Measurements from ENCODE around the gene NFATC1.

DNA sequence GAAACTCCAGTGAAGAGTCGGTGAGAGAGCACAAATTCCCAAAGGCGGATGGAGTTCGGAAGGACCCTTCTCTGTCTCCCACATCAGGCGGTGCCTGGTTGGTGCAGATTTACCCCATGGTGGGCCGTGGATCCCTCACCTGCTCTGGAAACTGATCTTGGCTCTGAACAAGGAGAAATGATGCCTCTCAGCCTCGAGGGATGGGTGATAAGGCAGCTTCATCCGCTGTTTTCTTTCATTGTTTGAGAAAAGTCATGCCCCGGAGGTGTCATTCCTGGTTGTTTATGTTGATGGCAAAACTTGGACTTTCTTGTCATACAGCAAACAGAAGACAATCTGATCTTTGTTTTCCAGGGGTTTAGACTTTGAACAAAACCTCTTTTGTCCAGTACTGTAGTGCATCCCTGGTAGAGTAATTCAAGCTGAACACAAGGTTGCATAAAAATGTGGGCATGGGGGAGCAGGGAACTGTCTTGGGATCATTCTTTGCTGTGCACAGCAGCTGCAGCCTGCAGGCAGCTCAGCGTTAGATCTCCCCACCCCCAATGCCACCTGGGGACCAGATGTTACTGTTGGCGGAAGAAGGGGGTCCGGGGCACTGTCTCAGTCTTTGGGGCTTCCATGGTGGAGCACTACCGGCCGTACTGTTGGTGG lies 81.3 kb downstream of the NFATC1 start:
- TF ChIP-seq ZNF274 (IDR thresholded peaks at IDR 0.05; ENCODE audit: low read depth, low read length) (no peak), SUZ12 (IDR thresholded peaks at IDR 0.05; ENCODE audit: extremely low read depth, insufficient read depth, insufficient read length) (no peak)

Data from NT2/D1 (cell line).